Heart right ventricle (tissue), 16 donors: ENCODE results near the gene ZNF462. TPM values are rescaled to one million over a fixed set of nuclear protein-coding genes. Genes with fewer than 3 reads are reported as not detected.

Experiments used
- ATAC-seq, 8 donors: fragments of 200-7000 bp; cut with Tn5 transposase; one replicate each; pipeline ENCODE4 v1.9.1; 2020; ENCODE audit warnings: mild to moderate bottlenecking in 8 of 8, moderate library complexity in 8 of 8, moderate number of reproducible peaks in 1 of 8
- DNase-seq, 2 donors: peaks; one replicate each; pipeline ENCODE4 v3.0.0-alpha.2; 2020
- H3K27ac ChIP-seq, 10 donors: fragments of 200-600 bp; sonication (generic) in 2 of 10; one replicate each; pipeline versions ENCODE4 v1.5.0 to v1.8.0; 2020 to 2022; ENCODE audit warnings: mild to moderate bottlenecking in 3 of 10
- H3K27me3 ChIP-seq, 7 donors: fragments of 200-600 bp; one replicate each; pipeline ENCODE4 v1.8.0; 2021 to 2022; ENCODE audit warnings: mild to moderate bottlenecking in 2 of 7
- H3K36me3 ChIP-seq, 9 donors: fragments of 200-600 bp; sonication (generic) in 1 of 9; one replicate each; pipeline versions ENCODE4 v1.5.0 to v1.8.0; 2020 to 2022; ENCODE audit warnings: mild to moderate bottlenecking in 2 of 9
- H3K4me1 ChIP-seq, 9 donors: fragments of 200-600 bp; sonication (generic) in 1 of 9; one replicate each; pipeline versions ENCODE4 v1.5.0 to v1.8.0; 2020 to 2022; ENCODE audit warnings: mild to moderate bottlenecking in 4 of 9
- H3K4me3 ChIP-seq, 10 donors: fragments of 200-600 bp; sonication (generic) in 2 of 10; one replicate each; pipeline versions ENCODE4 v1.5.0 to v1.8.0; 2020 to 2022; ENCODE audit warnings: mild to moderate bottlenecking in 7 of 10, moderate library complexity in 2 of 10
- H3K9me3 ChIP-seq, 11 donors: fragments of 200-600 bp in 10 of 11; sonication (generic) in 2 of 11; one replicate each; pipeline versions ENCODE4 v1.5.0 to v1.8.0; 2013 to 2022; ENCODE audit warnings: mild to moderate bottlenecking in 2 of 11, control low read depth in 1 of 11, moderate library complexity in 1 of 11
- CTCF ChIP-seq, 9 donors: fragments of 200-600 bp; sonication (generic) in 2 of 9; IDR thresholded peaks; one replicate each; pipeline versions ENCODE4 v1.5.0 to v1.8.0; 2021 to 2022; ENCODE audit warnings: antibody characterized with exemption in 9 of 9, mild to moderate bottlenecking in 5 of 9, moderate library complexity in 1 of 9
- WGBS, 2 donors: extraction: QIAGEN DNeasy Blood & Tissue Kit; methylation state at CpG; one replicate each; pipeline ENCODE4 v1.1.7; 2013; ENCODE audit warnings: inconsistent platforms in 1 of 2; 5-methylcytosine and 5-hydroxymethylcytosine counted together
- intact Hi-C, 10 donors: fragments of 100-400 bp; cut with DNase I; formaldehyde crosslinking; loops; one replicate each; pipeline versions ENCODE4 v1.11.1 to v1.14.2; 2022
- polyA plus RNA-seq, 2 donors: library from polyadenylated mRNA; stranded (reverse); fragments of 200-250 nt; gene quantifications; one replicate each; pipeline ENCODE4 v1.2.3, GENCODE V29; 2013
- total RNA-seq, 10 donors: library from RNA; stranded (reverse); fragmentation: NEBNext Ultra II Directional in 3 of 10; extraction: Animal tissue kit (Norgen Biotek cat#: 25700) in 3 of 10; gene quantifications; one replicate each; pipeline versions ENCODE4 v1.2.1 to v1.2.4, GENCODE V29; 2021 to 2023
- donor health status: Arrhythmogenic right ventricular cardiomyopathy.
- donor health status: ischemic (EF 13 %, LVEDD 7.1; RV severe dilation, severe dysfunction).
- donor health status: healthy with polysubstance abuse.
- donor health status: DM: no; HTN: yes; CAD: no.
- donor health status: DM: no; HTN: no; CAD: no.
- donor health status: ischemic (EF 25% LVEDD 6.9; RV normal size, moderate dysfunction).
- donor health status: ischemic (EF 25% LVEDD 5.7; RV mildly dilated, moderate dysfunction).
- donor health status: healthy.
- donor health status: DM: yes; HTN: yes; CAD: no.
- donor health status: Ischemic cardiomyopathy.
- donor health status: ischemic (EF 35%, LVEDD 5.7; RV mildly dilated, moderate dysfunction).
- donor health status: nonischemic (EF 11% LVEDD 7.7; RV severe dilation, severe dysfunction).
- donor health status: DM: yes; HTN: yes; CAD: no.
- donor health status: PGD.
- donor health status: ischemic (EF 29% LVEDD 5.4; RV normal size, mild dysfunction).
- donor health status: nonischemic (EF 23%, LVEDD 6.1; RV moderate dilation, normal function).

The ZNF462 gene
- total and polyA plus RNA-seq, 12 donors = 1.9 to 47.7 (median 33.1) TPM

GRCh38 chr9:106868087-106868486 lies 5.1 kb downstream of the ZNF462 start:
- peak overlapping the region in 9 of 10 donors; percentile 29 to 81 (median 54) for H3K27ac ChIP-seq
- H3K27me3 ChIP-seq = peaks cover 0 to 15% (median 0%) of the 10 kb centered on the region in 7 donors
- H3K4me1 ChIP-seq = peaks cover 6 to 83% (median 52%) of the 10 kb centered on the region in 9 donors
- no peaks in the 10 kb centered on the region for H3K36me3 ChIP-seq
- 32 to 56% methylated on average over 1 of the region's 1 CpG for WGBS, 2 donors
- no peak for ATAC-seq
- no peak for TF ChIP-seq CTCF (IDR thresholded peaks at IDR 0.05)
- no peaks in the 10 kb centered on the region for H3K9me3 ChIP-seq
- no peak overlapping the region for H3K4me3 ChIP-seq
- no peak for DNase-seq
- intact Hi-C loops = loop anchor here in 6 of 10 donors (2.0 to 10.0 kb wide), 10 partner anchors 47 to 963 kb away; no protein-coding TSS in a partner anchor

- TF ChIP-seq CTCF (IDR thresholded peaks at IDR 0.05) = no peak
- ATAC-seq = peak in 4 of 8 donors; percentile 5 to 78 (median 34)
- intact Hi-C loops = loop anchor here in 6 of 10 donors (2.0 to 10.0 kb wide), 10 partner anchors 46 to 964 kb away; no protein-coding TSS in a partner anchor
- DNase-seq = no peak
- Histone ChIP-seq H3K9me3 (no peaks in the 10 kb centered on the region), H3K4me1 (peaks cover 6 to 87% (median 52%) of the 10 kb centered on the region in 9 donors), H3K27ac (peak overlapping the region; percentile 11 to 81 (median 54)), H3K4me3 (no peak overlapping the region), H3K27me3 (peaks cover 0 to 13% (median 0%) of the 10 kb centered on the region in 7 donors), H3K36me3 (no peaks in the 10 kb centered on the region)
- WGBS, 2 donors = 38% methylated on average over 5 of the region's 5 CpGs
Measured at GRCh38 chr9:106868565-106868964, 5.6 kb downstream of the ZNF462 start.

GRCh38 chr9:106869028-106869427 lies 6.1 kb downstream of the ZNF462 start:
- no peak overlapping the region for H3K4me3 ChIP-seq
- DNase-seq (no peak), ATAC-seq (peak in 2 of 8 donors; percentile 32)
- no peaks in the 10 kb centered on the region for H3K36me3 ChIP-seq
- no peaks in the 10 kb centered on the region for H3K9me3 ChIP-seq
- H3K4me1 ChIP-seq = peaks cover 6 to 92% (median 52%) of the 10 kb centered on the region in 9 donors
- peaks cover 0 to 12% (median 0%) of the 10 kb centered on the region in 7 donors for H3K27me3 ChIP-seq
- TF ChIP-seq CTCF (IDR thresholded peaks at IDR 0.05) = no peak
- intact Hi-C loops = loop anchor here in 6 of 10 donors (2.0 to 10.0 kb wide), 10 partner anchors 46 to 964 kb away; no protein-coding TSS in a partner anchor
- H3K27ac ChIP-seq = peak overlapping the region; percentile 11 to 81 (median 54)
- 36 to 44% methylated on average over 2 of the region's 2 CpGs for WGBS, 2 donors

DNA sequence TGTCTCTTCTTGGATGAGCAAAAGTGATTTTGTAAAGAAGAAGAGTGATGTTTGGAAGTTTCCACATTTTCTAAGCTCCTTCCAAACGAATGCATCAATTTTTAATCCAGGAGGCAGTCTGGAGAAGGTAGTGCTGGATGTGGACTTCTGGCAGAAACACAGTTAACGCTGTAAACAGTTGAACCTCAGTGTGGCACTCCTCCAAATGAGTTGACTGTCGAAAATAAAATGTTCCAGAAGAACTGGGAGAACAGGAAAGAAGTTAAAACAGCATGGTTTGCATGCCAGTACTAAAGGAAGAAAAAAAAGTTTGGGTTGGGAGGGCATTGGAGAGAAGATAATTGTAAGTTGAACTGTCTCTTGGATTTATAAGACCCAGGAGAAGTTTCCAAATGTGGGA lies 6.5 kb downstream of the ZNF462 start:
- DNase-seq = peak in 1 of 2 donors; percentile 34
- 9 to 10% methylated on average over 3 of the region's 3 CpGs for WGBS, 2 donors
- intact Hi-C loops = loop anchor here in 6 of 10 donors (2.0 to 10.0 kb wide), 10 partner anchors 45 to 965 kb away; no protein-coding TSS in a partner anchor
- Histone ChIP-seq H3K36me3 (no peaks in the 10 kb centered on the region), H3K27me3 (peaks cover 0 to 8% (median 0%) of the 10 kb centered on the region in 7 donors), H3K9me3 (no peaks in the 10 kb centered on the region), H3K27ac (peak overlapping the region; percentile 11 to 81 (median 54)), H3K4me1 (peaks cover 6 to 95% (median 52%) of the 10 kb centered on the region in 9 donors), H3K4me3 (no peak overlapping the region)
- ATAC-seq = peak in 5 of 8 donors; percentile 26 to 76 (median 41)
- no peak for TF ChIP-seq CTCF (IDR thresholded peaks at IDR 0.05)
